ENCODE results near the gene ABCA12. TPM values are rescaled to one million over a fixed set of nuclear protein-coding genes. Genes with fewer than 3 reads are reported as not detected.

The ABCA12 gene
- total and polyA plus RNA-seq, 2 of the 13 experiments (the other 11 are each of a cell fraction or from before 2014, with no cell fraction given), result 0.02 to 0.07 TPM

DNA sequence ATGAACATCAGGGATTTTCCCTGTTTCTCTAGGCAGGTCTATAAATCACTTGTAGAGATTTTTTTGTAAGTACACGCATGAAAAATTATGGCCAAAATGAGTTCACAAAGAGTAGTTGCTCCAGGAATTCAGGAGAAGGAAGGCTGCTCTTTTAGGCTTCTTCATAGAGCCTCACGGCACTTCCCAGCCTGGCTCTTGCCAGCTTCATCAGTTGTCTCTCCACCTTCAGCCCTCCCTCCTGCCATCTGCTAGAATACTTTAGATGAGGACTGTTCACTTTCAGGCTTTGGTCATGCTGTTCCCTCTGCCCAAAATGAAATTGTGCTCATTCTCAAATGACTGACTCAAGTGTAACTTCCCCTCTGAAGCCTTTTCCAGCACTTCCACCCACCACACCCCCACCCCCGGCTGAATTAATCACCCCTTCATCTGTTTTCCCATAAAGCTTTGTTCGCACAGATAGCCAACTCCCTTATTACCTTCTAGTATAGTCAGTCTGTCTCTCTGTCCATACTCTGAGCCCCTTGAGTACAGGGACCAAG is 1.8 kb upstream of the ABCA12 start (continued):
- TF ChIP-seq, protein P1, sequence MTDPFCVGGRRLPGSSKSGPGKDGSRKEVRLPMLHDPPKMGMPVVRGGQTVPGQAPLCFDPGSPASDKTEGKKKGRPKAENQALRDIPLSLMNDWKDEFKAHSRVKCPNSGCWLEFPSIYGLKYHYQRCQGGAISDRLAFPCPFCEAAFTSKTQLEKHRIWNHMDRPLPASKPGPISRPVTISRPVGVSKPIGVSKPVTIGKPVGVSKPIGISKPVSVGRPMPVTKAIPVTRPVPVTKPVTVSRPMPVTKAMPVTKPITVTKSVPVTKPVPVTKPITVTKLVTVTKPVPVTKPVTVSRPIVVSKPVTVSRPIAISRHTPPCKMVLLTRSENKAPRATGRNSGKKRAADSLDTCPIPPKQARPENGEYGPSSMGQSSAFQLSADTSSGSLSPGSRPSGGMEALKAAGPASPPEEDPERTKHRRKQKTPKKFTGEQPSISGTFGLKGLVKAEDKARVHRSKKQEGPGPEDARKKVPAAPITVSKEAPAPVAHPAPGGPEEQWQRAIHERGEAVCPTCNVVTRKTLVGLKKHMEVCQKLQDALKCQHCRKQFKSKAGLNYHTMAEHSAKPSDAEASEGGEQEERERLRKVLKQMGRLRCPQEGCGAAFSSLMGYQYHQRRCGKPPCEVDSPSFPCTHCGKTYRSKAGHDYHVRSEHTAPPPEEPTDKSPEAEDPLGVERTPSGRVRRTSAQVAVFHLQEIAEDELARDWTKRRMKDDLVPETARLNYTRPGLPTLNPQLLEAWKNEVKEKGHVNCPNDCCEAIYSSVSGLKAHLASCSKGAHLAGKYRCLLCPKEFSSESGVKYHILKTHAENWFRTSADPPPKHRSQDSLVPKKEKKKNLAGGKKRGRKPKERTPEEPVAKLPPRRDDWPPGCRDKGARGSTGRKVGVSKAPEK (CRISPR knock-in tag; IDR thresholded peaks at IDR 0.05; ENCODE audit: borderline replicate concordance), result no peak
- no peak for TF ChIP-seq ZNF205 (CRISPR knock-in tag; IDR thresholded peaks at IDR 0.05)

DNA sequence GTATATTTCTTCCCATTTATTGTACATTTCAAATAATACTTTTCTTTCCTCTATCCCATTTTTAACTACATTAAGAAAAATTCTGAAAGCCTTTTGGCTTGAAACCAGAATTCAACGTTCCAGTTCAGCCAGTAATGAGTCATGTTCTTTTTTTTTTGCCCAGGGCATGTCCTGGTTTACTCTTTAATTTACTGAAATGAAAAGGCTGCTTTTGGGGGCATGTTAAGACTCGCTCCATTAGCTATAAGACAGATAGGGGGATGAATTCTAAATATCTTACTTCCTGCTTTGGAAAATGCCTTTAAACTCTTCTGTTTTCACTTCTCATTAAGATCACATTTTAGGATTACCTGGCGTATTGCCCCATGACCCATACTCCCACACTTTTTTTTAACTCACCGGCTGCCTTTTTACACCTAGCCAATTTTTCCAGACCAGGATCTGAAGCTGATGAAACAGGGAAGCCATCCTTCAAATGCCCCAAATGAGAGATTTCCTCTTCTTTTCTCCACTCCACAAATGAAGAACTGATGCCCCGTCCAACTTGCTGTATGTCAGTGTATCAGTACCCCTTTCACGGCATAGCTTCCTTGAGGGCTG is 585 bp downstream of the ABCA12 start:
- ChIA-PET CTCF (ENCODE audit: low intra/inter-chr PET ratio, low total read pairs) (no interaction called here), POLR2A (no interaction called here)
- Histone ChIP-seq H3K27ac (ENCODE audit: extremely low read length, insufficient read depth, low read length) (no peak overlapping the region), H3K79me2 (ENCODE audit: insufficient read depth, low read length) (no peaks in the 10 kb centered on the region), H3K36me3 (replicated peaks in 1 of 2; ENCODE audit: control insufficient read depth in 1 of 2, insufficient read depth in 2 of 2, low read length in 2 of 2) (no peaks in the 10 kb centered on the region), H3K27me3 (ENCODE audit: control insufficient read depth in 1 of 2, insufficient read depth in 2 of 2, low read length in 2 of 2) (0 out of 5 replicates have a peak, but pooled peaks cover 0 to 6% of the 10 kb centered on the region in 2 experiments), H3K4me1 (ENCODE audit: insufficient read depth, low read length) (no peaks in the 10 kb centered on the region), H4K20me1 (ENCODE audit: insufficient read depth, low read length) (no peaks in the 10 kb centered on the region), H3K4me3 (replicated peaks in 1 of 3; ENCODE audit: insufficient read depth in 1 of 3, low read depth in 2 of 3, low read length in 3 of 3) (no peak overlapping the region), H3K9ac (ENCODE audit: insufficient read depth, low read depth, low read length) (no peak overlapping the region), H3K9me3 (ENCODE audit: low read length) (no peaks in the 10 kb centered on the region), H3K4me2 (ENCODE audit: low read depth, low read length) (no peak overlapping the region), H2AFZ (ENCODE audit: low read length) (no peak overlapping the region)
- FAIRE-seq, result no peak
- TF ChIP-seq AHR (CRISPR knock-in tag; IDR thresholded peaks at IDR 0.05), result no peak
- TF ChIP-seq ELF3 (CRISPR knock-in tag; IDR thresholded peaks at IDR 0.05), result no peak
- TF ChIP-seq, protein P2, sequence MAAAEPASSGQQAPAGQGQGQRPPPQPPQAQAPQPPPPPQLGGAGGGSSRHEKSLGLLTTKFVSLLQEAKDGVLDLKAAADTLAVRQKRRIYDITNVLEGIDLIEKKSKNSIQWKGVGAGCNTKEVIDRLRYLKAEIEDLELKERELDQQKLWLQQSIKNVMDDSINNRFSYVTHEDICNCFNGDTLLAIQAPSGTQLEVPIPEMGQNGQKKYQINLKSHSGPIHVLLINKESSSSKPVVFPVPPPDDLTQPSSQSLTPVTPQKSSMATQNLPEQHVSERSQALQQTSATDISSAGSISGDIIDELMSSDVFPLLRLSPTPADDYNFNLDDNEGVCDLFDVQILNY (CRISPR knock-in tag; conservative IDR thresholded peaks at IDR 0.05), result no peak
- no peak for TF ChIP-seq ZNF329 (CRISPR knock-in tag; IDR thresholded peaks at IDR 0.05; ENCODE audit: low read depth)
- TF ChIP-seq KLF12 (CRISPR knock-in tag; IDR thresholded peaks at IDR 0.05; ENCODE audit: borderline replicate concordance), result no peak
- no peak for TF ChIP-seq RXRB (CRISPR knock-in tag; IDR thresholded peaks at IDR 0.05; ENCODE audit: borderline replicate concordance)
- no peak for TF ChIP-seq HNF4G (IDR thresholded peaks at IDR 0.05; ENCODE audit: borderline replicate concordance, low read depth, low read length)
- TF ChIP-seq HNF4G (CRISPR knock-in tag; IDR thresholded peaks at IDR 0.05; ENCODE audit: borderline replicate concordance, low read depth), result no peak
- TF ChIP-seq RCOR2 (CRISPR knock-in tag; IDR thresholded peaks at IDR 0.05), result no peak
- TF ChIP-seq, protein P3, sequence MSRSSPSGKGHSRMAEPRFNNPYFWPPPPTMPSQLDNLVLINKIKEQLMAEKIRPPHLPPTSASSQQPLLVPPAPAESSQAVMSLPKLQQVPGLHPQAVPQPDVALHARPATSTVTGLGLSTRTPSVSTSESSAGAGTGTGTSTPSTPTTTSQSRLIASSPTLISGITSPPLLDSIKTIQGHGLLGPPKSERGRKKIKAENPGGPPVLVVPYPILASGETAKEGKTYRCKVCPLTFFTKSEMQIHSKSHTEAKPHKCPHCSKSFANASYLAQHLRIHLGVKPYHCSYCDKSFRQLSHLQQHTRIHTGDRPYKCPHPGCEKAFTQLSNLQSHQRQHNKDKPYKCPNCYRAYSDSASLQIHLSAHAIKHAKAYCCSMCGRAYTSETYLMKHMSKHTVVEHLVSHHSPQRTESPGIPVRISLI (CRISPR knock-in tag; IDR thresholded peaks at IDR 0.05; ENCODE audit: borderline replicate concordance), result no peak
- TF ChIP-seq FOSL2 (CRISPR knock-in tag; IDR thresholded peaks at IDR 0.05), result no peak
- TF ChIP-seq SOX6 (IDR thresholded peaks at IDR 0.05), result no peak
- TF ChIP-seq SOX6 (CRISPR knock-in tag; IDR thresholded peaks at IDR 0.05), result no peak
- no peak for TF ChIP-seq CHD4 (IDR thresholded peaks at IDR 0.05; ENCODE audit: borderline replicate concordance, low read length)
- no peak for TF ChIP-seq GABPA (IDR thresholded peaks at IDR 0.05; ENCODE audit: low read depth, low read length)
- TF ChIP-seq GABPA (CRISPR knock-in tag; IDR thresholded peaks at IDR 0.05; ENCODE audit: low read depth), result no peak
- no peak for DNase-seq (ENCODE audit: low spot score)
- no TSS peak for BruUV-seq (replicated peaks)
- in situ Hi-C loops (cut with HindIII; ENCODE audit: extremely low pct_ligation_motif_present, low pct_unique_long_range_greater_than_20kb) (no loop called here), intact Hi-C loops (cut with micrococcal nuclease; ENCODE audit: unreplicated experiment) (no loop called here)
- 16% methylated on average over 6 of the region's 6 CpGs for WGBS (ENCODE audit: low lambda C conversion rate)
- no peak for ATAC-seq

Data from HepG2 (cell line).